ENCODE results near the gene BBS9. TPM values are rescaled to one million over a fixed set of nuclear protein-coding genes. Genes with fewer than 3 reads are reported as not detected.

BBS9 gene
- total RNA-seq, 1 experiment from 2014 or later, result 5.7 TPM

- H3K9me2 ChIP-seq (replicated peaks; ENCODE audit: low read length), result no peaks in the 10 kb centered on the region
- ATAC-seq (no peak), DNase-seq (no peak)
- H3K36me3 ChIP-seq (ENCODE audit: low read depth, low read length), result no peaks in the 10 kb centered on the region
- POLR2A ChIA-PET (ENCODE audit: unreplicated experiment), result no interaction called here
- H3K27me3 ChIP-seq (ENCODE audit: low read length), result no peaks in the 10 kb centered on the region
- no peaks in the 10 kb centered on the region for H3K79me2 ChIP-seq (ENCODE audit: low read length)
- no peaks in the 10 kb centered on the region for H3K9me3 ChIP-seq (ENCODE audit: low read length)
- no peak overlapping the region for H3K4me2 ChIP-seq (ENCODE audit: low read length)
- BruUV-seq (replicated peaks), result no TSS peak
- no peaks in the 10 kb centered on the region for H3F3A ChIP-seq (ENCODE audit: low read length, unreplicated experiment)
- no peaks in the 10 kb centered on the region for H4K20me1 ChIP-seq (ENCODE audit: low read length)
- H2AFZ ChIP-seq (ENCODE audit: low read length), result no peak overlapping the region
- intact Hi-C loops (cut with micrococcal nuclease), result no loop called here
- H3K4me1 ChIP-seq (ENCODE audit: insufficient read depth, low read length), result no peaks in the 10 kb centered on the region
- CTCF ChIA-PET, result no interaction called here
- TF ChIP-seq EZH2phosphoT487 (IDR thresholded peaks at IDR 0.05; ENCODE audit: borderline replicate concordance, low read length), result no peak
- TF ChIP-seq EZH2 (IDR thresholded peaks at IDR 0.05; ENCODE audit: low read length, unreplicated experiment), result no peak
- TF ChIP-seq, protein P1, sequence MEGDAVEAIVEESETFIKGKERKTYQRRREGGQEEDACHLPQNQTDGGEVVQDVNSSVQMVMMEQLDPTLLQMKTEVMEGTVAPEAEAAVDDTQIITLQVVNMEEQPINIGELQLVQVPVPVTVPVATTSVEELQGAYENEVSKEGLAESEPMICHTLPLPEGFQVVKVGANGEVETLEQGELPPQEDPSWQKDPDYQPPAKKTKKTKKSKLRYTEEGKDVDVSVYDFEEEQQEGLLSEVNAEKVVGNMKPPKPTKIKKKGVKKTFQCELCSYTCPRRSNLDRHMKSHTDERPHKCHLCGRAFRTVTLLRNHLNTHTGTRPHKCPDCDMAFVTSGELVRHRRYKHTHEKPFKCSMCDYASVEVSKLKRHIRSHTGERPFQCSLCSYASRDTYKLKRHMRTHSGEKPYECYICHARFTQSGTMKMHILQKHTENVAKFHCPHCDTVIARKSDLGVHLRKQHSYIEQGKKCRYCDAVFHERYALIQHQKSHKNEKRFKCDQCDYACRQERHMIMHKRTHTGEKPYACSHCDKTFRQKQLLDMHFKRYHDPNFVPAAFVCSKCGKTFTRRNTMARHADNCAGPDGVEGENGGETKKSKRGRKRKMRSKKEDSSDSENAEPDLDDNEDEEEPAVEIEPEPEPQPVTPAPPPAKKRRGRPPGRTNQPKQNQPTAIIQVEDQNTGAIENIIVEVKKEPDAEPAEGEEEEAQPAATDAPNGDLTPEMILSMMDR (conservative IDR thresholded peaks at IDR 0.05; ENCODE audit: low read depth, low read length), result no peak
- no peak overlapping the region for H3K27ac ChIP-seq (ENCODE audit: low read length)
- no peak overlapping the region for H3K9ac ChIP-seq (ENCODE audit: low read length)
- H3K4me3 ChIP-seq (ENCODE audit: low read length), result no peak overlapping the region
These were observed 288.9 kb downstream of the BBS9 start for GRCh38 chr7:33418251-33418701.

DNA sequence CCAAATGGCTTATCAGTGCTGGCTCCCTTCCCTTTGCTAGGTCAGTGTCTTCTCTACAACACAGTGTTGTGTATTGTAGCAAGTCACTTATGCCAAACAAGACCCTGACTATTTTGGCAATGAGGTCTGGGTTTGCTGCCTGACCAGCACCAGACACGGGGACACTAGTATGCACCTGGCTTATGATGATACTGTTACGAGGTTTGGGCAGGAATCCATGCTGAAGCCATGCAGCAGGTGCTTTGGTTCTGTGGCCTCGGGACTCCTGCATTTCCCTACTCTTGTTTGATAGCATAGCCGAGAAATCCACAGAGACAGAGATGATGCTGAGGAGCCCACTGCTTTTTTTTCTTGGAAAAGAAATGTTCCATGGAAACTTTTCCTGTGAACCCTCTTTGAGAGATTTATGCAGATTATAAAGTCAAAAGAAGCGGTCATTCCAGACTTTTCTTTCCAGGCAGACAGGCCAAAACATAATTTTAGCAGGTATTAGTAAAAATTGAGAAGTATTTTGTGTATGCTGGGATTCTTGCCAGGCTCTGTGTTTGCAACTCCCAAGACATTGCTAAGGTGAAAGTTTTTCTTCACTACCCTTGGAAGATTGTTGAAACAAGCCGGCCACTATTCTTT lies 291.1 kb downstream of the BBS9 start:
- Histone ChIP-seq H3K36me3 (ENCODE audit: low read depth, low read length) (no peaks in the 10 kb centered on the region; the same call in 1 of the 2 replicates), H4K20me1 (ENCODE audit: low read length) (no peaks in the 10 kb centered on the region), H2AFZ (ENCODE audit: low read length) (no peak overlapping the region), H3K27me3 (ENCODE audit: low read length) (no peaks in the 10 kb centered on the region), H3K9me2 (replicated peaks; ENCODE audit: low read length) (no peaks in the 10 kb centered on the region), H3K9me3 (ENCODE audit: low read length) (no peaks in the 10 kb centered on the region), H3K9ac (ENCODE audit: low read length) (no peak overlapping the region), H3K4me1 (ENCODE audit: insufficient read depth, low read length) (no peaks in the 10 kb centered on the region), H3K79me2 (ENCODE audit: low read length) (no peaks in the 10 kb centered on the region), H3K4me3 (ENCODE audit: low read length) (no peak overlapping the region), H3K4me2 (ENCODE audit: low read length) (no peak overlapping the region), H3F3A (ENCODE audit: low read length, unreplicated experiment) (no peaks in the 10 kb centered on the region), H3K27ac (ENCODE audit: low read length) (no peak overlapping the region)
- ATAC-seq (no peak), DNase-seq (no peak)
- TF ChIP-seq EZH2phosphoT487 (IDR thresholded peaks at IDR 0.05; ENCODE audit: borderline replicate concordance, low read length) (no peak), EZH2 (IDR thresholded peaks at IDR 0.05; ENCODE audit: low read length, unreplicated experiment) (no peak)
- TF ChIP-seq, protein P1 (conservative IDR thresholded peaks at IDR 0.05; ENCODE audit: low read depth, low read length), result no peak
- BruUV-seq (replicated peaks), result no TSS peak
- POLR2A ChIA-PET (ENCODE audit: unreplicated experiment), result no interaction called here
- CTCF ChIA-PET, result no interaction called here
- intact Hi-C loops (cut with micrococcal nuclease), result no loop called here

DNA sequence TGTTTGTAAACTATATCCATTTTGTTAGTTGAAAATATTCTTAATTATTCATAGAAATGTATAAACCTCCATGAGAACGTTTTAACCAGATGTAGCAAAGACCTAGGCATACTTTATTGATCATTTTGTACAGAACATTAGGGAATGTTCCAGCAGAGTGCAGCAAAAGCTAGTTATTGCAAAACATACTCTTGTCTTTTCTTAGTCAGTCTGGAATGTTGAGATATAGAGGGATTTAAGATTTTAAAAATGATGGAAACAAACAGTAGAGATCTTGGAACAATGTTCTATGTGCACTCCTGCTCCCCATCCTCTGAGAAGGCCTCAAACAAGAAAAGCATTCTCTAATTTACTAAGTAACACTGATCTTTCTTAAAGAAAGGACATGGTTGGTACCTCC lies 292.1 kb downstream of the BBS9 start:
- DNase-seq, result no peak
- Histone ChIP-seq H3K79me2 (ENCODE audit: low read length) (no peaks in the 10 kb centered on the region), H3K27me3 (ENCODE audit: low read length) (no peaks in the 10 kb centered on the region), H3K9me2 (replicated peaks; ENCODE audit: low read length) (no peaks in the 10 kb centered on the region), H3K4me2 (ENCODE audit: low read length) (no peak overlapping the region), H2AFZ (ENCODE audit: low read length) (no peak overlapping the region), H3K9ac (ENCODE audit: low read length) (no peak overlapping the region), H3K4me1 (ENCODE audit: insufficient read depth, low read length) (no peaks in the 10 kb centered on the region), H3F3A (ENCODE audit: low read length, unreplicated experiment) (no peaks in the 10 kb centered on the region), H3K27ac (ENCODE audit: low read length) (no peak overlapping the region), H3K9me3 (ENCODE audit: low read length) (no peaks in the 10 kb centered on the region), H3K4me3 (ENCODE audit: low read length) (no peak overlapping the region), H4K20me1 (ENCODE audit: low read length) (no peaks in the 10 kb centered on the region), H3K36me3 (ENCODE audit: low read depth, low read length) (no peaks in the 10 kb centered on the region; the same call in 1 of the 2 replicates)
- ChIA-PET CTCF (interaction anchor here (0.6 kb wide), 1 partner anchor 86 kb away, joined by 3 read pairs; no protein-coding TSS in a partner anchor), POLR2A (ENCODE audit: unreplicated experiment) (no interaction called here)
- no peak for ATAC-seq
- intact Hi-C loops (cut with micrococcal nuclease), result no loop called here
- BruUV-seq (replicated peaks), result no TSS peak
- TF ChIP-seq, protein P1 (conservative IDR thresholded peaks at IDR 0.05; ENCODE audit: low read depth, low read length), result no peak; the same call in 1 of the 2 replicates
- no peak for TF ChIP-seq EZH2 (IDR thresholded peaks at IDR 0.05; ENCODE audit: low read length, unreplicated experiment)
- no peak for TF ChIP-seq EZH2phosphoT487 (IDR thresholded peaks at IDR 0.05; ENCODE audit: borderline replicate concordance, low read length)
